Smooth muscle cell (in vitro differentiated cells): ENCODE measurements around the gene MYO3B. TPM values are rescaled to one million over a fixed set of nuclear protein-coding genes. Genes with fewer than 3 reads are reported as not detected.
A peak's percentile ranks its signal among the peaks of the same experiment; 100 is the strongest.

Source experiments
- DNase-seq: peaks from one replicate; lab custom pipeline; 2025; ENCODE audit not compliant: unreplicated experiment; lab: John Stamatoyannopoulos, UW
- H2AFZ ChIP-seq: fragments of 200-600 bp; sonication (generic); 2 replicates; pipeline ENCODE4 v1.6.0; 2016; ENCODE audit warnings: antibody characterized with exemption, low read depth, mild to moderate bottlenecking
- H3F3A ChIP-seq: fragments of 200-600 bp; sonication (generic); 2 replicates; pipeline ENCODE4 v1.6.0; 2017; ENCODE audit warnings: antibody characterized with exemption, low read depth
- H3K27ac ChIP-seq: fragments of 200-600 bp; sonication (generic); 2 replicates; pipeline ENCODE4 v1.5.1; 2016; ENCODE audit warnings: low read depth, mild to moderate bottlenecking
- H3K27me3 ChIP-seq: fragments of 200-600 bp; sonication (generic); 2 replicates; pipeline ENCODE4 v1.6.1; 2016; ENCODE audit warnings: low read depth, mild to moderate bottlenecking
- H3K36me3 ChIP-seq: fragments of 200-600 bp; sonication (generic); 2 replicates; pipeline ENCODE4 v1.5.1; 2016; ENCODE audit warnings: low read depth
- H3K4me1 ChIP-seq: fragments of 200-600 bp; sonication (generic); 2 replicates; pipeline ENCODE4 v1.5.1; 2016; ENCODE audit warnings: low read depth
- H3K4me2 ChIP-seq: fragments of 200-600 bp; sonication (generic); 2 replicates; pipeline ENCODE4 v1.6.0; 2016; ENCODE audit warnings: mild to moderate bottlenecking
- H3K4me3 ChIP-seq: fragments of 200-600 bp; sonication (generic); 2 replicates; pipeline ENCODE4 v1.5.1; 2016; ENCODE audit warnings: mild to moderate bottlenecking
- H3K79me2 ChIP-seq: fragments of 200-600 bp; sonication (generic); 2 replicates; pipeline ENCODE4 v1.6.0; 2016; ENCODE audit warnings: low read depth, mild to moderate bottlenecking
- H3K9ac ChIP-seq: fragments of 200-600 bp; sonication (generic); 2 replicates; pipeline ENCODE4 v1.6.0; 2016; ENCODE audit warnings: low read depth
- H3K9me3 ChIP-seq: fragments of 200-600 bp; sonication (generic); replicated peaks from 2 replicates; pipeline ENCODE4 v1.5.1; 2016; ENCODE audit warnings: low read depth
- H4K20me1 ChIP-seq: fragments of 200-600 bp; sonication (generic); 2 replicates; pipeline ENCODE4 v1.6.0; 2016; ENCODE audit warnings: low read depth
- WGBS: methylation state at CpG from one replicate; pipeline ENCODE4 v1.1.7; 2016; ENCODE audit warnings: low lambda C conversion rate; 5-methylcytosine and 5-hydroxymethylcytosine counted together
- polyA plus RNA-seq: library from polyadenylated mRNA; unstranded; fragments of >200 nt; fragmentation: Nextera tagmentation; extraction: Ambion mirVana; gene quantifications from 2 replicates; pipeline ENCODE4 v1.2.1, GENCODE V29; 2016
- total RNA-seq: library from RNA; depleted of rRNA; stranded (reverse); fragments of >200 nt; gene quantifications from 2 replicates; pipeline ENCODE4 v1.2.3, GENCODE V29; 2014
- TF ChIP-seq, protein P1 (sequence below): fragments of 200-600 bp; sonication (generic); IDR thresholded peaks from 2 replicates; pipeline ENCODE4 v1.5.1; 2017; ENCODE audit warnings: borderline replicate concordance, mild to moderate bottlenecking, antibody characterized with exemption; ENCODE audit not compliant: insufficient read depth, poor library complexity, severe bottlenecking

MYO3B gene
- total and polyA plus RNA-seq, 2 experiments from 2014 or later = 0.47 to 3.1 TPM

DNA sequence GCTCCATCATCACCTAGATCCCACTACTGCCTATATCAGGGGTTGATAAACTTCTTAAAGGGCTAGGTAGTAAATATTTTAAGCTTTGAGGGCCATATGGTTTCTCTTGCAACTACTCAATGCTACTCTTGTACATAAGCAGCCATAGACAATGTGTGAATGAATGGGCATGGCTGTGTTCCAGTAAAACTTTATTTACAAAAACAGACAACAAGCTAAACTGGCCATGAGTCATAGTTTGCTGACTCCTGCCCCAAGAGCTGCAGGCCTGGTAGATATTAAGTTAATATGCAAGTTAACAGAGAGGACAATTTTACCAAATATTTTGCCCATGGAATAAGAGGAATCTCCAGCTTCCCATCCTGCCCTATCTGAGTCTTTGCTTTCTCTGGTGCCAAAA lies 29.8 kb upstream of the MYO3B start:
- Histone ChIP-seq H3K27ac (no peak overlapping the region), H3K27me3 (no peaks in the 10 kb centered on the region), H3K4me1 (no peaks in the 10 kb centered on the region), H2AFZ (no peak overlapping the region), H3K4me2 (no peak overlapping the region), H3K4me3 (no peak overlapping the region), H3K36me3 (no peaks in the 10 kb centered on the region), H3K79me2 (no peaks in the 10 kb centered on the region), H3K9ac (no peak overlapping the region), H4K20me1 (no peaks in the 10 kb centered on the region), H3K9me3 (no peaks in the 10 kb centered on the region), H3F3A (no peaks in the 10 kb centered on the region)
- TF ChIP-seq, protein P1, sequence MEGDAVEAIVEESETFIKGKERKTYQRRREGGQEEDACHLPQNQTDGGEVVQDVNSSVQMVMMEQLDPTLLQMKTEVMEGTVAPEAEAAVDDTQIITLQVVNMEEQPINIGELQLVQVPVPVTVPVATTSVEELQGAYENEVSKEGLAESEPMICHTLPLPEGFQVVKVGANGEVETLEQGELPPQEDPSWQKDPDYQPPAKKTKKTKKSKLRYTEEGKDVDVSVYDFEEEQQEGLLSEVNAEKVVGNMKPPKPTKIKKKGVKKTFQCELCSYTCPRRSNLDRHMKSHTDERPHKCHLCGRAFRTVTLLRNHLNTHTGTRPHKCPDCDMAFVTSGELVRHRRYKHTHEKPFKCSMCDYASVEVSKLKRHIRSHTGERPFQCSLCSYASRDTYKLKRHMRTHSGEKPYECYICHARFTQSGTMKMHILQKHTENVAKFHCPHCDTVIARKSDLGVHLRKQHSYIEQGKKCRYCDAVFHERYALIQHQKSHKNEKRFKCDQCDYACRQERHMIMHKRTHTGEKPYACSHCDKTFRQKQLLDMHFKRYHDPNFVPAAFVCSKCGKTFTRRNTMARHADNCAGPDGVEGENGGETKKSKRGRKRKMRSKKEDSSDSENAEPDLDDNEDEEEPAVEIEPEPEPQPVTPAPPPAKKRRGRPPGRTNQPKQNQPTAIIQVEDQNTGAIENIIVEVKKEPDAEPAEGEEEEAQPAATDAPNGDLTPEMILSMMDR = no peak
- DNase-seq = no peak

DNA sequence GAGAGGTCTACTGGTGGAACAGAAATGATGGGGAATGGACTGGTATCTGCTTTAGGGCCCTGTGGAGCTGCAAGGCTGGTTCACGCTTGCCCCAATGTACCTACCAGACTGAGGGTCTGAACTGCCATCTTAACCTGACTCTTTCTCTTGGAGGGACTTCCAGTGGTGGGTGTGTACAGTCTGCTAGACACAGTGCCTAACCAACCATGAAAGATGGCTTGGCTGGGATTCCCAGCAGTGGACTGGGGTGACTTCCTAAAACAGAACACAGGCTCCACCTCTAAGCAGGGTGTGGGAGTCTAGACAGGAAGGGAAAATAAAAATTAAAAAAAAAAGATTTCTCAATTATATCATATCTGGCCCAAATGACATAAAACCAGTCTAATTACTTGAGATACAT lies 25.5 kb upstream of the MYO3B start:
- Histone ChIP-seq H2AFZ (no peak overlapping the region), H3K79me2 (no peaks in the 10 kb centered on the region), H3K27me3 (no peaks in the 10 kb centered on the region), H3K9ac (no peak overlapping the region), H3K4me1 (peaks cover 19% of the 10 kb centered on the region), H3K4me2 (no peak overlapping the region), H3K9me3 (no peaks in the 10 kb centered on the region), H3F3A (peaks cover 18% of the 10 kb centered on the region), H3K27ac (no peak overlapping the region), H3K36me3 (no peaks in the 10 kb centered on the region), H3K4me3 (no peak overlapping the region), H4K20me1 (no peaks in the 10 kb centered on the region)
- 100% methylated on average over 1 of the region's 1 CpG for WGBS
- TF ChIP-seq, protein P1 = no peak
- DNase-seq = no peak

DNA sequence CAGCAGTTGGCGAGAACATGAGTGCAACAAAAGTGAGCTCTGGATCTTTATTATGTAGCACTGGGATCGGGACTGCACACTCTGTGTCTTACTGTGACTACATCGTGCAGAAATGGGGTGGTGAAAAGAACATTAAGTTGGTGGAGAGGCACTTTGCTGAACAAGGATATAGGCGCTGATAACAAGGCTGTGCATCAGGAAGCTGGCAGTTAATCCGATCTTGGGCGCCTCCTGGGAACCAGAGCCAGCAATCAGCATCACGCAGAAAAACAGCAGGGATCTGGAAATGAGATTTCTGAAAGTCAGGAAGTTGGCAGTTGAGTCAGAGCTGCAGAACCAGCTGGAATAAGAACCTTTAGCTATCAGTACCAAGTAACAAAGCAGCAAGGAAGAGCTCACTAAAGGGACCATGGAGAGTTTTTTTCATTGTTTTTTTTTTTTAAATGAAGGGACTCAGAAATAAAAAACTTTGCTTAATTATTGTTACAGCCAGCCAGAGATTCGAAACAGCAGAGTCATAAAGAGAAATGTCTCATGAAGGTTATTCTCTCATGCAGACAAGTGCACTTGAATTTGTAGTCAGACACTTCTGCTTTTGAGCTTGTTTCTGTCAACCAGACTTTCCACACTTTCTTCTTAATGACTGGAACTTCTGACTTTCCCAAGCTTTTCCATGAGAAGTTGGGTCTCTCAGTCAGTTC lies 22.8 kb upstream of the MYO3B start:
- Histone ChIP-seq H3K36me3 (no peaks in the 10 kb centered on the region), H3K9ac (no peak overlapping the region), H3F3A (peaks cover 18% of the 10 kb centered on the region), H4K20me1 (no peaks in the 10 kb centered on the region), H3K79me2 (no peaks in the 10 kb centered on the region), H2AFZ (peak overlapping the region; percentile 1), H3K4me2 (peak overlapping the region; percentile 36), H3K4me1 (peaks cover 19% of the 10 kb centered on the region), H3K9me3 (no peaks in the 10 kb centered on the region), H3K27ac (peak overlapping the region; percentile 67), H3K27me3 (no peaks in the 10 kb centered on the region), H3K4me3 (no peak overlapping the region)
- no peak for DNase-seq
- TF ChIP-seq, protein P1 = no peak
- 18% methylated on average over 8 of the region's 8 CpGs for WGBS

DNA sequence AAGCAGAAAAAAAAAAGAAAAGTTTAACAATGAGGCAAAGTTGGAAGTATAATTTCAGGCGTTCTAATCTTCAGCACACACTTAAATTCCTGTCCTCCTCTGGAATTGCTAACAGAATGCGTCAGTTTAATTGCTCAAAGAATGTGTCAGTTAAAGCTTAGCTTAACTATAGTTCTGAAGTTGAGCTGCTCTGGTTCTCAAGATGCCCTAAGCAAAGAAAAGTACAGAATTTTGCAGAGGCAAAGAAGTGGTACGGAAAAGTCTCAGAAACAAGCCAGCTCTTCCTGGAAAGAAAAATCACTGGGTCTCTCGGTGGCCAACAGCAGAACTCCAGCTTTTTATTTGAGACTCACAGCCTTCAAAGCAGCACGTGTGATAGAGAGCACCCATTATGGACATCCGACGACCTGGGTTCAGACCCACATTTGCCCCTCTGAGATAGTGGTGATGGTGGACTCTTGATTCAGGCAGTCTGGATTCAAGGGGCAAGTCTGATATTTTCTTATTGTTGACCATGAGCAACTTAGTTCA lies 22.2 kb upstream of the MYO3B start:
- no peak for DNase-seq
- Histone ChIP-seq H4K20me1 (no peaks in the 10 kb centered on the region), H3K27me3 (no peaks in the 10 kb centered on the region), H3K9ac (no peak overlapping the region), H3F3A (peaks cover 18% of the 10 kb centered on the region), H3K9me3 (no peaks in the 10 kb centered on the region), H3K4me1 (peaks cover 19% of the 10 kb centered on the region), H3K27ac (peak overlapping the region; percentile 67), H3K4me3 (no peak overlapping the region), H2AFZ (peak overlapping the region; percentile 1), H3K36me3 (no peaks in the 10 kb centered on the region), H3K79me2 (no peaks in the 10 kb centered on the region), H3K4me2 (peak overlapping the region; percentile 36)
- TF ChIP-seq, protein P1 = no peak
- 42% methylated on average over 7 of the region's 7 CpGs for WGBS
